GM12864 (cell line): ENCODE measurements around the gene KCNQ1.

Source experiments
- DNase-seq: peaks from one replicate; pipeline ENCODE4 v3.0.0-alpha.2; 2011; ENCODE audit warnings: low read depth
- H3K4me3 ChIP-seq: 2 replicates; pipeline ENCODE4 v1.5.1; 2011; ENCODE audit warnings: mild to moderate bottlenecking, low read depth, low read length, control low read depth
- TF ChIP-seq, protein P1 (sequence below): IDR thresholded peaks from 2 replicates; pipeline ENCODE4 v1.5.1; 2011; ENCODE audit warnings: low read depth, mild to moderate bottlenecking, moderate library complexity, low read length, control low read depth, inconsistent platforms; ENCODE audit errors: missing control alignments

KCNQ1 gene

DNA sequence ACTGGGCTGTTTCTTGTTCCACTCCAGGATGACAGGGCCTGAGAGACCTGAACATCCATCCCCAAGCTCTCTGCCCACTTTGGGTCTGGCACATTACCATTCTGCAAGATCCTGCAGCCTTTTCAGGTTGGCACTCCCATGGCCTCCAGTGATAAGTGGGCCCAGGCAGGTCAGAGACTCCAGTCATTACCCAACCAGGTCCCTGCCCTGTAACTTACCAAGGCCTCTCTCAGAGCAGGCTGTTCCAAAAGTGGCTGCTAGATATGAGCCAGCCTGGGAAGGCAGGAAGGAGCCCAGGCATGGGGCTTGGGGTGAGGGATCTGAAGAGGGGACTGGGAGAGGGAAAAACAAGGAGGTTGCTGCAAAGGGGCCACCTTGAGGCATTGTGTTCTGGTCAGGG lies 219.1 kb downstream of the KCNQ1 start:
- TF ChIP-seq, protein P1, sequence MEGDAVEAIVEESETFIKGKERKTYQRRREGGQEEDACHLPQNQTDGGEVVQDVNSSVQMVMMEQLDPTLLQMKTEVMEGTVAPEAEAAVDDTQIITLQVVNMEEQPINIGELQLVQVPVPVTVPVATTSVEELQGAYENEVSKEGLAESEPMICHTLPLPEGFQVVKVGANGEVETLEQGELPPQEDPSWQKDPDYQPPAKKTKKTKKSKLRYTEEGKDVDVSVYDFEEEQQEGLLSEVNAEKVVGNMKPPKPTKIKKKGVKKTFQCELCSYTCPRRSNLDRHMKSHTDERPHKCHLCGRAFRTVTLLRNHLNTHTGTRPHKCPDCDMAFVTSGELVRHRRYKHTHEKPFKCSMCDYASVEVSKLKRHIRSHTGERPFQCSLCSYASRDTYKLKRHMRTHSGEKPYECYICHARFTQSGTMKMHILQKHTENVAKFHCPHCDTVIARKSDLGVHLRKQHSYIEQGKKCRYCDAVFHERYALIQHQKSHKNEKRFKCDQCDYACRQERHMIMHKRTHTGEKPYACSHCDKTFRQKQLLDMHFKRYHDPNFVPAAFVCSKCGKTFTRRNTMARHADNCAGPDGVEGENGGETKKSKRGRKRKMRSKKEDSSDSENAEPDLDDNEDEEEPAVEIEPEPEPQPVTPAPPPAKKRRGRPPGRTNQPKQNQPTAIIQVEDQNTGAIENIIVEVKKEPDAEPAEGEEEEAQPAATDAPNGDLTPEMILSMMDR: no peak
- no peak overlapping the region for H3K4me3 ChIP-seq
- DNase-seq: no peak

DNA sequence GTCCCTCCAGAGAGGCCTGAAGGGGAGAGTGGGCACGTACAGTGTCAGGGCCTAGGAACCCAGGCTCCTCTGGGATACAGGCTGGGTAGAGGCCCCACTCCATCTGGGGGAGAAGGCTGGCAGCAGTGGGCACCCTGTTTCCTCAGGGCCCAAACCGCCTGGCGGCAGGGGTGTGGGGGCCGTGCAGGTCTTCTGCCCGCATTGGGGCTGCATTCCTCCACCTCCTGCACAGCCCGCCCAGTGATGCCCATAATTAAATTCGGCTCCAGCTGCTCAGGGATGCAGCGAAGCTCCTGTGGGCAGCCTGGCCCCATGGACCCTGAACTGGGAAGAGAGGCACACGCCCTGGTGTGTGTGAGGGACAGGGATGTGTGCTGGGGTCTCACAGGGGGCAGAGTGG lies 219.6 kb downstream of the KCNQ1 start:
- no peak overlapping the region for H3K4me3 ChIP-seq
- TF ChIP-seq, protein P1: no peak
- DNase-seq: no peak

DNA sequence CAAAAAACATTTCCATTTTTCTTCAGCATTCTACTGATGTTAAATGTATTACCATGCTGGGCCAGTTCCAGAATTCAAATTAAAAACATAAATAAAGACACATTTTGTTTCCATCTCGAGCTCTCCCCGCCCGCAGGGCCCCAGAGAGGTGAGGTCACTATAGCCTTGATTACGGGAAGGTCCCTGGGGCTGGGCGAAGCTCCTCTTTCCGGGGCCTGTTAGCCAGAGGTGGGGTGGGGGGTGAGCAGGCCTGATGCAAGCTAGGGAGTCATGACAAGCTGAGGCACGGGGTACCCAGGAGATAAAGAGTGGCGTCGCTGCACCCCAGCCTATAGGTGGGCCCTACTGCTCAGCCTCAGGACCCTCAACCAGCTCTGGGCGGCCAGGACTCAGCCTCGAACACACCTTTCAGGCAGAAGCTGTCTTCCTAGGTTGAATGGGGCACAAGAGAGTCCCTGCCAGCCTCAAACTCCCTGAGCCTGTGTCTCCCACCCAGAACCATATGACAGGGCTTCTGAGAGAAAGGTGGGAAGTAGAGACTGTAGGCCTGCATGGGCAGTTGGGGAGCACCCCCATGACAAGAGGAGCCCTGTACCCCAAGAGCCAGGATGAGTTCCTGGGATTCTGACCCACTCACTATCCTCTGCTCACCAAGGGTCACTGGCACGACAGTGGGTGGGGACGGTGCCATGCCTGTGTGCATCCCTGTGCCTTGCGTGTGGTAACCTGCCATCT lies 220.2 kb downstream of the KCNQ1 start:
- no peak overlapping the region for H3K4me3 ChIP-seq
- TF ChIP-seq, protein P1: no peak
- no peak for DNase-seq

DNA sequence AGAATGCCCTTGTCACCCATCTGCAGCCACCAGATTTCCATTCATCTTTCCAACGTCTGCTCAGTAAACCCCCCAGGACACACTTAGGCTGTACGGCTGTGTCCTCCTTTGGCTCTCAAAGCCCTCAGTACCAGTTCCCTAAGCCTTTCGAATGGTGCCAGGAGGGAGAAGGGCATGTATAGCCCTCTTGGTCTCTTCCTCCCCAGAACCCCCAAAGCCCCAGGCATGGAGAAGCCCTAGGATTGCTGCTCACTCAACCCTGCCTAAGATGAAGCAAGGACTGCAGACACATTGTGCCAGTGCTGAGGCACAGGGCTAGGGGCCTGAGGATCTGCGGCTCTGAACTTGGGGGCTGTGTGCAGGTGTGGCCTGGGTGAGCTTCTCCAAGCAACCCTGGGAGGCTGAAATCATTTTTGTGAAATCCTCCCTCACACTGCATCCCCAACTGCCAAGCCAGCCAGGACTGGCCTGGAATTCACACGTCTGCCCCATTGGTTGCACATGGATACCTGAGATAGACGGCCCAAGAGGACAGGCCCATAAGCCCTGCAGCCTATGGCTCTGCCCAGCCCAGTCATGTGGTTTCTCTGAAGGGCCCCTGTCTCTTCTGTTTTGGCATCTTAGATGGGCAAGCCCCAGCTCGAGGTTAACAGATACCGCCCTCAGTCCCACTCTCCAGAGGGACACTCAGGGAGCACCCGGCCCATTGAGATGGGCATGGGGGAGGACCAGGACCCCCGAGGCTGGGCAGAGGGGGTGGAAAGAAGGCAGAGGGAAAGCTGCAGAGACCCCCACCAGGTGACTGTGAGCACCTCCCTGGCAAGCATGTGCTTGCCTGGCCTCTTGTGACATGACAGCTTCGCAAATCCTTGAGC lies 221.0 kb downstream of the KCNQ1 start:
- DNase-seq: no peak
- H3K4me3 ChIP-seq: no peak overlapping the region
- TF ChIP-seq, protein P1: no peak

DNA sequence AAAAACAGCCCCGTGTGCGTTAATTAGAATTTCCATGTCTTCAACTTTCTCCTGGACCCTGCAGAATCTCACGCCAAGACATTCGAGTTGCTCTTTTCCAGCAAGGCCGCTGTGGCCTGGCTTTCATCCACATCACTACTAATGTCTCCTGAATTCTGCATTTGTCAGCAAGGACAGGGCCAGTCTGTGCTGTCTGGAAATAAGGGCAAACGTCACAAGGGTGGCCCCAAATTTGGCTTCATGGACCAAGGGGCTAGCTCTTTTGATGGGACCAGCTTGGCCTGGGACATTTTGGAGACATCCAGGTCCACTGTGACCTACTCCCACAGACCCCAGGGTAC lies 221.6 kb downstream of the KCNQ1 start:
- no peak for DNase-seq

DNA sequence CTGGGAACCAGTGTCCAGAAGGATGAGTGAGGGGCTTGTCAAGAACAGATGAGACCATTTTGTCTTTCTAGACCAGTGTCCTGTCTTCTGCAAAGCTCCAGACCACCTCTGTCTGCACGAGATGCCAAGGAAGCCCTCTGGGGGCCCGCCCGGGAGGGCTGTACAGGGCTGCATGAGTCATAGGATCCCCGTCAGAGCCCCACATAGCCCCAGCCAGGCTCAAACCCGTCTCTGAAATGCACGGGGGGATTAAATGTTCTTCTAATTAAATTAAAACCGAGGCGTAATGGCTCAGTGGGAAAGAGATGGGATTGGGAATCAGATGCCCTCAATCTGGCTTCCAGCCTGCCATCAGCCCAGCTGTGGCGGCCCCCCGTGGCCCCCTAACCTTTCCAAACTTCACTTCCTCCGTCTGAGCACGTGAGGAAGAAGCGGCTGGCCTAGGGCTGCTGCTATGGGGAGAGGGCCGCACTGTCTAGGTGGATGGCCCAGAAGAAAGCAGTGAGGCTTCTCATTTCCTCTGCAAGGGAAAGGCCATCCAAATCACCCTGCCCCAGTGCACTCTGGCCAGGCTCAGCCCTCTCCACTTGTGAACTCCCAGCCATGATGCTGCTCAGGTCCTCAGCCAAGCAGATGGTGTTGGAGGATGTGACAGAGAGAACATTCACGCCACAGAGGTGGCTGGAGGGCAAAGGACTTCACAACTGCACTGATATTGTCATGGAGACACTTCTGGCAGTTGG lies 222.2 kb downstream of the KCNQ1 start:
- DNase-seq: no peak
- TF ChIP-seq, protein P1: no peak

More for the DNA sequence above, 221.6 kb downstream of the KCNQ1 start:
- no peak overlapping the region for H3K4me3 ChIP-seq
- TF ChIP-seq, protein P1: no peak

More for the DNA sequence above, 222.2 kb downstream of the KCNQ1 start:
- H3K4me3 ChIP-seq: no peak overlapping the region
